K562 (cell line): ENCODE data around the gene SLC25A21.

Experiments
- BRCA1 ChIP-seq, 2 experiments: fragments of 450-650 bp in 1 of 2; sonication (generic) in 1 of 2; formaldehyde crosslinking in 1 of 2; IDR thresholded peaks; 2 replicates each; pipeline versions ENCODE4 v1.5.0 to v1.6.1; 2017 to 2020; ENCODE audit warnings: mild to moderate bottlenecking in 1 of 2, missing genetic modification reagents in 1 of 2
- POLR2A ChIP-seq: fragments of 450-650 bp; conservative IDR thresholded peaks from 2 replicates; pipeline ENCODE4 v1.6.1; 2016
- POLR2AphosphoS5 ChIP-seq: IDR thresholded peaks from 2 replicates; pipeline ENCODE4 v1.6.1; 2011; ENCODE audit warnings: mild to moderate bottlenecking, low read depth, low read length, moderate library complexity; ENCODE audit not compliant: control insufficient read depth, insufficient read depth
- RFX1 ChIP-seq: fragments of 450-650 bp; IDR thresholded peaks from 2 replicates; pipeline ENCODE4 v1.6.1; 2016; ENCODE audit warnings: mild to moderate bottlenecking, moderate library complexity
- TF ChIP-seq, protein P1 (sequence below), 3 experiments: IDR thresholded peaks in 2 of 3; conservative IDR thresholded peaks in 1 of 3; 2 replicates each; pipeline ENCODE4 v1.5.1; 2011 to 2012; ENCODE audit warnings: low read length in 3 of 3, mild to moderate bottlenecking in 3 of 3, control low read depth in 2 of 3, improper control_type of control experiment in 1 of 3, inconsistent platforms in 1 of 3, low read depth in 1 of 3, mixed read lengths in 1 of 3, moderate library complexity in 1 of 3; ENCODE audit not compliant: insufficient read depth in 2 of 3

DNA sequence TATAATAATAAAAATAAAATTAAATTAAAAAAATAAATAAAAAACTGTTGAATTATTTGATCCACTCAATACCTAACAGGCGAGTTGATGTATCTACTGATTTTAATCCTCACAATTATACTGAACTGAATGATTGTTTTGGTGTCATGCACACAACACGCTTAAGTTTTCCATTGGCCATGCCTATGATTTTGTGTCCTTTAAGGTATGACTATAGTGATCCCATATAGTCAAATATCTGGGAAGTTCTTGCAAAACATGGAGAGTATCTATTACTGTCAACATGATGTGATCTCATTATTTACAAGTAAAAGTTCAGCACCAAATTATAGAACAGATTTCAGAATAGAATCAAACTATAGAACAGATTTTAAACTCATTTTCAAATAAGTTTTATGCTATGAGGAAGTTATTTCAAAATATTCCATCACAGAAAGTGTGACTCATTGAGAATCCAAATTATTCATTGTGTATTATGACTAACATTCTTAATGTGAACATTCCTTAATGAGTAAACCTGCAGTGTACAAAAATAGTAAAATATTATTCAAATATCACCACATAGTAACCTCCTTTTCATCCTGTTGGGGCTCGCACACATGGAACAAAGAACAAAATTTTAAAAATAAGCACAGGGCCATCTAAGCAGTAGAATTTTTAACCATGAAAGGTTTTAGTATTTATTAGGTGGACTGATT is 190.4 kb downstream of the SLC25A21 start:
- TF ChIP-seq POLR2AphosphoS5 (no peak), RFX1 (no peak), POLR2A (no peak), BRCA1 (IDR thresholded peaks at IDR 0.05) (no peak), BRCA1 (CRISPR knock-in tag; IDR thresholded peaks at IDR 0.05) (no peak)
- TF ChIP-seq, protein P1, sequence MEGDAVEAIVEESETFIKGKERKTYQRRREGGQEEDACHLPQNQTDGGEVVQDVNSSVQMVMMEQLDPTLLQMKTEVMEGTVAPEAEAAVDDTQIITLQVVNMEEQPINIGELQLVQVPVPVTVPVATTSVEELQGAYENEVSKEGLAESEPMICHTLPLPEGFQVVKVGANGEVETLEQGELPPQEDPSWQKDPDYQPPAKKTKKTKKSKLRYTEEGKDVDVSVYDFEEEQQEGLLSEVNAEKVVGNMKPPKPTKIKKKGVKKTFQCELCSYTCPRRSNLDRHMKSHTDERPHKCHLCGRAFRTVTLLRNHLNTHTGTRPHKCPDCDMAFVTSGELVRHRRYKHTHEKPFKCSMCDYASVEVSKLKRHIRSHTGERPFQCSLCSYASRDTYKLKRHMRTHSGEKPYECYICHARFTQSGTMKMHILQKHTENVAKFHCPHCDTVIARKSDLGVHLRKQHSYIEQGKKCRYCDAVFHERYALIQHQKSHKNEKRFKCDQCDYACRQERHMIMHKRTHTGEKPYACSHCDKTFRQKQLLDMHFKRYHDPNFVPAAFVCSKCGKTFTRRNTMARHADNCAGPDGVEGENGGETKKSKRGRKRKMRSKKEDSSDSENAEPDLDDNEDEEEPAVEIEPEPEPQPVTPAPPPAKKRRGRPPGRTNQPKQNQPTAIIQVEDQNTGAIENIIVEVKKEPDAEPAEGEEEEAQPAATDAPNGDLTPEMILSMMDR (IDR thresholded peaks at IDR 0.05 in 2 of 3, conservative IDR thresholded peaks at IDR 0.05 in 1 of 3; ENCODE audit: insufficient read depth in 2 of 3, low read depth in 1 of 3, low read length in 3 of 3): no peak
